HG02938 (cell line): ENCODE measurements around the gene GUCA1A.

Experiments
- ATAC-seq: cut with Tn5 transposase; IDR thresholded peaks from one replicate; pipeline ENCODE4 v1.9.1; 2021; ENCODE audit warnings: mild to moderate bottlenecking, moderate library complexity; ENCODE audit not compliant: unreplicated experiment

The GUCA1A gene

DNA sequence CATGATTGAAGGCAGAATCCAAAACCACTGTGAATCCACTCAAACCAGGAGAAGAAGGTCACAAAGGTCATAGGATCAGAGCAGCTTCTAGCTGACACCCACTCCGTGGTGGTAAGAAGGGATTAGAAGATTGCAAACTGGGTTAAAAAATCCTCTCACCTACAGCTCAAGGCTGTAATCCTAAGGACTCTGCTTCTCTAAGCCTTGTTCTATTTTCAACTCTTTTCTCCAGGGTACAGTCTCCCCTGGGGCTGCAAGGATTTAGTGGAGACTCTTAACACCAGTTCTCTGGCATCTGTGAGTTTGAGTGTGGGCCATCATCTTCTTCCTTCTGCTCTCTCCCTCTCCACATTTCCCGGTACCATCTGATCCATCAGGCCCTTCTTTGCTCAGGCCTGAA lies at the start of gene GUCA1A:
GUCA1A (plus strand) TSS at position 264 of the 400 bp plus-strand sequence. CDS start 250 bp downstream, outside the sequence.
- no peak for ATAC-seq

DNA sequence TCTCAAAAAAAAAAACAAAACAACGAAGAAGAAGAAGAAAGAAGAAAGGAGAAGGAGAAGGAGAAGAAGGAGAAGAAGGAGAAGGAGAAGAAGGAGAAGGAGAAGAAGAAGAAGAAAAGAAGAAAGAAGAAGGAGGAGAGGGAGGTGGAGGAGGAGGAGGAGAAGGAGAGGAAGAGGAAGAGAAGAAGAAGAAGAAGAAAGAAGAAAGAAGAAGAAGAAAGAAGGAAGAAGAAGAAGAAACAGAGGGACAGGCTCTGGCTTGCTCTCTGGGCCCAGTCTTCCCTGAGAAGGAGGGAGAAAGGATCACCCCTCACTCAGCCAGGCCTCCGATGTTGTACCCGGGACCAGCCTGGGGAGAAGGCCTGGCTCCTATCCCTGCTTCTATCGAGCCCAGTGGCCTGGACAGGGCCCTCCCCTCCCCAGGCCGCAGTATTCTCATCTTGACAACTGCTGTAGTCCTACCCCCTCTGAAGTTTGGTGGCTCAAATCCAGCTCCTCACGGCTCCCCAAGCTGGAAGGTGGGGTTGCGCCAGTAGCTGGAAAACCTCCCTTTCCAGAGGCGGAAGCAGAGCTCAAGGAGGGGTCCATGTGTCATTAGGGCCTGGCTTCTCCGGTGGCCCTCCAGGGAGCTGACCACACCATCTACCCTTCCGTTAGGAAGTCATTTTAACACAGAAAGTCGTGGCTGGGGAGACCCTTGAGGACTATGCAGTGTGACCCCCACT lies 49.6 kb upstream of the GUCA1A start:
- ATAC-seq: no peak

DNA sequence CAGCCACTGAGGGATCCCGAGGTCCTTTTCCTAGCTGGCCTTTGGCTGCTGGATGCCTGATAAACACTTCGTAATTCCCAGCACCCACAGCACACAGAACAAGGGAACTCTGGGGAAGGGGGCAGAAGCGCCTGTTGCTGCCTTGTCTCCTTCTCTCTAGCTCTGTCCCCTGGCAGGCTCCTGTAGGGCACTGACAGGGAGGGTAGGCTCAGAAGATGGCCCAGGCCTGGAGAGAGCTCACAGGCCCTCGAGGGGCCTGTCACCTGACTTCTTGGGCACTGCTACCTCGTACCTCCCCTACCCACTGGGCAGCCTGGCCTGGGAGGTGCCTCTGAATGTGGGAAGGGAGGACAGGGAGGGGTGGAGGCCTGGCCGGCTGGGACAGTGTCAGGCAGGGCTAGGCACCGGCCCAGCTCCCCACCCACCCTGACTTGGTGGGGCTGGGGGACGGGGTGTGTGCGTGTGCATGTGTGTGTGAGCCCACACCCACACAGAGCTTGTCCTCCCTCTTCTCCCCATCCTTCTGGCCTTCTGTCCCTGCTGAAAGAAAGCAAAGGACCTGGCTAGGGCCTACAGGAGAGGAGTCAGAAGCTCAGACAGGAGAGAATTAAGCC lies 48.8 kb upstream of the GUCA1A start:
- no peak for ATAC-seq

DNA sequence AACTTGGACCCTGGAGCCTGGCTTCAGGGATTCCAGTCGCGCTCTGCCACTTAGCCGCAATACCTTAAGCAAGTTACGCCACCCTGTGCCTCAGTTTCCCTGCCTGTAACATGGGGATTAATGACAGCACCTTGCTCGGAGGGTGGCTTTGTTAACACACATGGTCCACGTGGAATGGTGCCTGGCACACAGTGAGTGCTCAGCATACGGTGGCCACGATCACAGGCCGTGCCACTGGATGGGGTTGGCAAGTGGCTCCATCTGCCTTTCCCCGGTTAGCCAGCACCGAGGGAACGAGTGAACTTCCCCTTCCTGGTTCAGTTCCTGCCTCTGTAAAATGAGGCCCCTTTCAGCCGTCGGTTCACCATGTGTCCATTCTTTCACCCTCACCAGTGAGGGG lies 47.9 kb upstream of the GUCA1A start:
- ATAC-seq: no peak

DNA sequence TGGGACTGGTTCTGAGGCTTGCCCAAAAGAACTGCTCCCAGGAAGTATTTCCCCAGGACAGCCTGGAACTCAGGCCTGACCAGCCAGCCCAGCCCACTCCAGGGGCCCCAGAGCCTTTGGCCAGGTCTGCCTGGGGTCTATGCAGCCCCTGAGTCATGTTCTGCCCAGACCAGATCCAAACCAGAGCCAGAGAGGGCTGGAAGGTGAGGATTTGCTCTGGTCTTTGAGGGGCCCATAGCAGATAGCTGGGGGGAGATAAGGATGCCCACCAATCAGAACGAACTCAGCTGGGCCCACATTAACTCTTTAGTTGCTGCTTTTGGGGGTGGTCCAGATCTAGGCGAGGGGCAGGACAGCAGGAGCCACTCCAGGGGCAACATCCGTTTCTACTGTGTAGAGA lies 47.5 kb upstream of the GUCA1A start:
- ATAC-seq: no peak

DNA sequence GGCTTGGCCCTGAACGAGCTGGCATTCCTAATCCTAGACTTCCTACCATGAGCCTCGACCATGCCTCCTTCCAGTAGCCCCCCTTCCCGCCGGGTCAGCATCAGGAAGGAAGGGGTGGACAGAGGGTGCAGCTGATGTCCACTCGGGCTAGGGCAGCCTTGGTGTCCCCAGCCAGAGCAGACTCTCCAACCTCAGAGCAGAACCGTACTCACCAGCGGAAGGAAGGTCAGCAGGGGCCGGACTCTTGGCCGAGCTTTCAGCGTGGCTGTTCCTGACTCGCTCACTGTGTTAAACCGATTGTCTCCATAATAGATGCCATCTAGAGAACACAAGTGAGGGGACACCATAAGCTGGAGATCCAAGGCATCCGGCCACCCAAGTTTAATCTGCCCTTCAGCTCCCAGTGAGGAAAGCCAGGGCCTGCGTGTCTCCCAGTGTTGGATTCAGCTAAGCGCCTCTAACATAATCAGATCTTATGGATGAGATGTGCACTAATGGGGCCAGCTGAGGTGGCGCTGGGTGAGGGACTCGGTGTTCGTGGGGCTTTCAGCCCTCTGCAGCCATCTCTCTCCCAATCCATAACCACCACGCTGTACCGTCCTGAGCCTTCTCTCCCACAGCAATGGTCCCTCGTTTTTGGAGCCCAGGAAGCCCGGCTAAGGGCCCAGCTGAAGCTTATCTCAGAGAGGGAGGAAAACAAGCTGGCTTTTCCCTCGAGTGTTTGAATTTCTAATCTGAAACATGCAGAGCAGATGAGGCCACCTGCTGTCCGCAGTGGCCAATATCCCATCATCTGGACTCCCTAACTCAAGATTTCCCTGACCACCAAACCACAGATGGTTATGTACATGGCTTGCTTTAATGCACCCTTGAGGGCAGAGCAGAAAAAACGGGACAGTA lies 44.5 kb upstream of the GUCA1A start:
- ATAC-seq: no peak

DNA sequence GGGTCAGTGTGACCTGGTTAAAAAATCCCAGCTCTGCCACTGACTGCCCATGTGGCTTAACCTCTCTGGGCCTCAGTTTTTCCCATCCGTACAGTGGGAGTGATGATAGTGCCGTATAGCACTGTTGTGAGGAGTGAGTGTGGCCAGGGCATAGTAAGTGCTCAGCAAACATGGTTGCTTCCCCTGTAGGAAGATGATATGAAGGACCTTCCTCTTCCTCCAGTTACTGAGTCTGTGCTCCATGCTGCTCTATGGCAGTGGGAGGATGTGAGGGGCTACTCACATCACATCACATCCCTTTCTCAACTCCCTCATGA lies 43.8 kb upstream of the GUCA1A start:
- no peak for ATAC-seq

DNA sequence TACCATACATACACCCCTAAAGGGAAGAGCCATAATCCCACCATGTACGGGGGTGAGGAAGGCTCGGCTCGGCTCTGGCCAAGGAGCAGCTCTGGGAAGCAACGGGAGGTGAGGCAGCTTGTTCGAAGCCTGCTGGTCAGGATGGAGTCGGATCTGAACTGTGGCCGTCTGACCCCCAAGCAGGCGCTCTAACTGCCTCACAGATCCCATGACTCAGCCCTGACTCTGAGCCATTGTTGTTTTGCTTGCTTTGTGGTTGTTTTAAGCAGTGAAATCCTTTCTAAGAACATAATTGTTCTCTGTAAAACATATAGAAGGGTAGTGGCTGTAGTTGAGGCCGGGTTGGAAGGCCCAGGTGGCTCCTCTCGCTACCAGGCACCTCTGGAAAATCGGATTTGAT lies 41.6 kb upstream of the GUCA1A start:
- ATAC-seq: no peak

DNA sequence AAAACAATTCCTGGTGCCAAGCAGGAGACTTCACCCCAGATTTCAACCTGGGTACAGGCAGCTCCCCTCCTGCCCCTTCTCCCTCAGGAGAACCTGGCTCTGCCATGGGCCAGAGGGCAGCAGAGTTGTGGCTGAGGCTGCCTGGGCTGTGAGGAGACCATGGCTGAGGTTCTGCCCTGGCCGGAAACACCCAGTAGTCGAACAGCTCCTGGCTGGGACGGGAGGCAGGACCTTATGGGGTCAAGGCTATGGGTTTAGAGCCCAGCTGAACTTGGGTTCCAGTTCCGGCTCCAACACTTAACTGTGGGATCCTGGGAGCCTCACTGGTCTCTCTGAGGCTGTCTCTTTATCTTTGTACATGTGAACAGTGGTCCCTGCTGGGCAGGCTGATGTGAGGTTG lies 39.2 kb upstream of the GUCA1A start:
- no peak for ATAC-seq

DNA sequence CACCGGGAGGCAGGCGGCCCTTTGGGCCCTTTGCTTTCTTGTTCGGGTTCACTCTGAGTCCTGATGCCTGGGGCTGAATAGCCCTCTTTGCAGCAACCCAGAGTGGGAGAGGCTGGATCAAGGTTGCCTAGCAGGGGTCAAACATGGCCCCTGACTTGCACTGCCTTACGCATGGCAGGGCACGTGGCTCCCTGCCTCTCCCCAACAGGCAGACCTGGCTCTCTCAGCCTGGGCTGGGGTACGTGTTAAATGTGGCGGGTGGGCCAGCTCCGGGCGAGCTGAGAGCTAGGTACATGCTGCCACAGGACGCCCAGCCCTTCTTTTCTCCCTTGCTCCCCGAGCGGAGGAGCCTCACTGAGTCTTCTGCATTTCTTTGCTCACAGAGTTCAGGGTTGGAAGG lies 38.0 kb upstream of the GUCA1A start:
- no peak for ATAC-seq

DNA sequence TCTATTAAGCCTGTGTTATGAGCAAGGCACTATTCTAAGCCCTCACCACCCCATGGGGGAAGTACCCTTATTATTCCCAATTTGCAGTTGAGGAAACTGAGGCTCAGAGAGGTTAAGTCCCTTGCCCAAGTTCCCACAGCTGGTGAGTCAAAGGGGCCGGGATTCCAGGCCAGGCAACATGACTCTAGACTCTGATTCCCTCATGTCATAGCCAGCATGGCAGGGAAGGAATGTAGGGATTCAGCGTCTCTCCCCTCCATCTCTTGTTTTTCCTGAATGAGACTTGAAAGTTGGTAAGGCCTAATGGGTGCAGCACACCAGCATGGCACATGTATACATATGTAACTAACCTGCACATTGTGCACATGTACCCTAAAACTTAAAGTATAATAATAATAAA lies 37.4 kb upstream of the GUCA1A start:
- no peak for ATAC-seq

DNA sequence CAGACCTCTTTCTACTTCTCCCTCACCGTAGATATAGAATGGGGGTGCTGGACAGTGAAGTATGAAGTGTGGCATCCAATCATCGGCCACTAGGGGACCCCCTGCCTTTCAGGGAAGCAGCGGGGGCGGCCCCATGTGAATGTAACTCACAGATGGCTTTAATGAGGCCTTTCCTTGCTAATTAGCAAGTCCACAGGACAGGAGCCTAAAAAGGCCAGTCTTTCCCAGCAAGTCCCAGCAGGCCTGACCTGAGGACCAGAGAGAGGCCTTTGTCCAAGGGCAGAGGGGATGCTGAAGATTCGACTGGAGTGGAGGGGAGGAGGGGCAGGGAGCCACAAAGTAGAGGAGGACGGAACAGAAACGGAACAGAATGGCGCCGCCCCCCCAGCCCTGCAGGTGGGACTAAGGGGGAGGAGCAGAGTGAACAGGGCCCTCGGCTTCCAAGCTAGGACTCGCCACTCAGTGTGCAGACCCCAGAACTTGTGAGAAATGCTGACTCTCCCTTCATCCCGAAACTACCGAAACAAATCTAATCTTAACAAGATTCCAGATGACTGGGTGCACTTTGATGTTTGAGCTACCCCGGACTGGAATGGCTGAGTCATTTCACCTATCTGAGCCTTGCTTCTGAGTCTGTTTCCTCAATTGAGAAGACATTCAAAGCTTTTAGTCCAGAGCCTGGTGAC lies 36.5 kb upstream of the GUCA1A start:
- ATAC-seq: no peak

DNA sequence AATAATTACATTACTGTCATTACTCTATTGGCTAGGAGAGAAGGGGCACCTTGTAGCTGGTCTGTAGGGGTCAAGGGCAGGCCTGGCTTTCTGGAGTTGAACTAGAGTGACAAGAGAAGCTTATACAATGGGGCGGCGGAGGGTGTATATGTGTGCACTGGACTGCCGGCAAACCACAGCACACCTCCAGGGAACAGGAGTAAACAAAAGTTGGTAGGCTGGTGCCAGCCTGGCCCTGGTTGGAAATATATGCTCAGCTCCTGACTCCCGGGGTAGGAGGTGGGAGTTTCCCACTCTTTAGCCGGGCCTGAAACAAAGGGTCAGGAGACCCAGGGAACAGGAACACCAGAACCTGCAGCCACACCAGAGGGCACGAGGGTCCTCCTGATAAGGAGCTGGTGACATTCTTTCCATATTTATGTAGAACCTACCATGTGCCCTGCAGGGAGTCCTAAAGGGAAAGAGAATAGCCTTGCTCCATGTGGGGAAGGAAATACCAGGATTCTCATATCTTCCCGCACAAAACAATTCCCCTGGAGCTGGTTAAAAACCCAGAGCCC lies 35.9 kb upstream of the GUCA1A start:
- ATAC-seq: no peak

DNA sequence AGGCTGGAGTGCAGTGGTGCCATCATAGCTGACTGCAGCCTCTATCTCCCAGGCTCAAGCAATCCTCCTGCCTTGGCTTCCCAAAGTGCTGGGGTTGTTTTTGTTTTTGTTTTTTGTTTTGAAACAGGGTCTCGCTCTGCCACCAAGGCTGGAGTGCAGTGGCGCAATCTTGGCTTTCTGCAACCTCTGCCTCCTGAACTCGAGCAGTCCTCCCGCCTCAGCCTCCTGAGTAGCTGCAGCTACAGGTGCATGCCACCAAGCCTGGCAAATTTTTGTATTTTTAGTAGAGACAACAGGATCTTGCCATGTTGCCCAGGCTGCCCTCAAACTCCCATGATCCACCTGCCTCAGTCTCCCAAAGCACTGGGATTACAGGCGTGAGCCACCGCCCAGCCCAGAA lies 35.0 kb upstream of the GUCA1A start:
- no peak for ATAC-seq

DNA sequence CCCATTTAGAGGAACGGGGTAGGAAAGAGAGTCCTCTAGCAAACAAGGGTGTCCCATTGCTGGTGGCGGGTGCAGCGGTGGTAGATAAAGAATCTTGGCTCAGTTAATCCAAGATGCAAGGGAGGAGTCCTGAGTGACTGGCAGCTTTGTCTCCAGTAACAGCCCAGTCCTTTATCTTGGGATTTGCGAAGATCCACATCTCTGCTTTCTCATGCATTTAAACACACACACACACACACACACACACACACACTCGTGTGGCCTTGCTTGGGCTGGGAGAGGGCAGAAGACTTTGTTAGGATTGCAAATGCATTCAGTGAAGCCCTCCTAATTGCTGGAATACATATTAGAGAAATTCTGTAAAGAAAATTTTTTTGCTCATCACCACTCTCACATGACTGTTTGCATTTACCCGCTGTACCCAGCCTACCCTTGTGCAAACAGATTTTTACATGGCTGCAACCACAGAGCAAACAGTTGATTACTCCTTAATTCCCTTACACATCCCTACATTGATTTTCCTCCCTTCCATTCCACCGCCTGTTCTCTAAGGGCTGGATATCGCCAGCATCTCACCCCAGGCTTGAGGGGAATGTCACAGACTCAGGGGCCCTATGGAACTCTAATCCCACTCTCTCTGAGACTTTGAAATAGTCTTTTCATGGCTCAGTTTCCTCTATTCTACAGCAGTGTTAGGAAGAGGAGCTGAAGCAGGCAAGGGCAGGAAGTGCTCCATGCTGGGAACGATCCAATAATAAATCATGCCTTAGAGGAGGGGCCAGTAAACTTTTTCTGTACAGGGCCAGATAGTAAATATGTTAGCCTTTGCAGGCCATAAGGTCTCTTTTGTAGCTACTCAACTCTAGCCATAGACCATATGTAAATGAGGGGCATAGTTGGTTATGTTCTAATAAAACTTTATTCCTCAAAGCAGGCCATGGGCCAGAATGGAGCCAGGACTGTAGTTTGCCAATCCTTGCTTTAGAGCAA lies 34.2 kb upstream of the GUCA1A start:
- ATAC-seq: no peak

DNA sequence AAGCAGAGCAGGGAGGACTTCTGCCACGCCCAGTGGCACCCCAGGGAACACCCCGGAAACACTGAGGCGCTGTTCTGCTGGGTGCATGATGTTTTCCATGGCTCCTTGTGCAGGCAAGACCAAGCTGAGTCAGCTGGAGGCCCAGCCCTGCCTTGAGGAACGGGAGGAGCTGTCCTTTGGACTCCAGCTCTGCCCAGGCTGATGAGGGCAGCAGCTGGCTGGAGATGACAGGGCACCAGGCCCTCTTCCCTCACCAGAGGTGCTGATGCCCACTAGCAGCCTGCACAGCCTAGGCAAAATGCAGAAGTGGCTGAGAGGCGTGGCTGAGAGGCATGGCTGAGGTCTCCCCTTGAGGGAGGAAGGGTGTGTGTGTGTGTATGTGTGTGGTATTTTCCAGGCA lies 33.1 kb upstream of the GUCA1A start:
- ATAC-seq: no peak

DNA sequence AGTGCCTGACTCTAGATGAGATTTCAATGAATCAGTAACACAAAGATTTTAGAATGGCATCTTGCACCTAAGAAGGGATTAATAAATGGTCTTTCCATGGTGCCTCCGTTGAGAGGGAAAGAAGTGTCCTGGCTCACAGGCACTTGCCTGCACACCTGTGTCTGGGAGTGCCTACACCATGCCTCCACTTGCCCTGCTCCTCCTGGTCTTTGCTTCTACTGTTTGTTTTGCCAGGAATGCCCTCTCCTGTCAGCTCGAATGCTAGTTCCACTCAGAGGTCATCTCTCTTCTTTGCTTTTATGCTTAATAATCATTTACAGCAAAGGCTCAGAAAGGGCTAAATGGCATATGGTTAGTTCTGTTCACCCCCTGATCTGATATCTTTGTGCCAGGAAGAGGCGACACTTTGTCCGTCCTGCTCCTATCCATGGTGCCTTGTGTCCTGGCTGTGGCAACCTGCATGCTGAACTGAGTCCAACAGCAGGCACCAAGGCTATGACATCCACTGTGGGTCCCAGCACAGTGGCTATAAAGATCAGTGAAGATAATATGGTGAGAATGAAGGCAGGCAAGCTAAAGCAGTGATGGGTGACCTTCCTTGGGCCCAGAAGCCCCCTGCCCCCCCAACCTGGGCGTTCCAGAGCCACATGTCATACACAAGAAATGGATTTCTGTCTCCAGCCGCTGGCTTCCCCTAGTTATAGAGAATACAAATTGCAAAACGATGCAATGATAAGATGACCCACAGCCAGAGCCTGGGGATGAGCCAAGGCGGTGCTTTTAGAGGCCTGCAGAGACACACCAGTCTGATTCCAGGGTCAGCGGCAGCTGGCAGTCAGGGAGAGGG lies 32.2 kb upstream of the GUCA1A start:
- ATAC-seq: no peak

DNA sequence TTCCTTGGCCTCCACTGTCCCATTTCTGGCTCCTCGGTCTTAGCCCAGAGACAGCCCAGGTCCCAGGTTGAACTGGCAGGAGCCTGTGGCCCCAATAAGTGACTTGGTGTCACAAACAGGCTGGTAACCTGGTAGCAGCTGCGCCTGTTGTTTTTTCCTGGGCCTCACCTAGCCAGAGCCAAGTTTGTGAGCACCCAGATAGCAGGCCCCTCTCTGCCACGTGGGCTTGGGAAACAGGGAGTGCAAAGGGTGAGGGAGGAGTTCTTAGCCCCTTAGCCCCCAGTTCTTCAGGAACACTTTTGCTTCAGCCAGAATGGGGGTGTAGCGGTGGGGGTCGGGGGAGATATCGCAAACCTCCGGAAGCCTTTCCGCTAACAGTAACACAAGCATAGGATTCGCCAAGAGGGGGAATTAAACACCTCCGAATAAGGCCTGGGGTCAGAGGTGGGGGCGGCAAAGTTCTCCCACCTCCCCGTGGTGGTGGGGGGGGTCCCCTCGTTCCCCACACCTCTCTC lies 31.5 kb upstream of the GUCA1A start:
- no peak for ATAC-seq
